ENCODE measurements around the gene KDM5A.
"Not testable (repeated sequence)": the region's sequence is repeated elsewhere in the genome, so short reads cannot be mapped to it uniquely, and the experiment has no call there.

Gene KDM5A

GRCh38 chr12:389142-390096 lies at the start of gene KDM5A:
Gene KDM5A, minus strand, starts transcription at chr12:389320. Its CDS starts 229 bp downstream, at chr12:389091.
- no peak for FAIRE-seq

GRCh38 chr12:435737-436136 lies 46.6 kb upstream of the KDM5A start:
- FAIRE-seq, result not testable (repeated sequence)

- no peak for FAIRE-seq
Measured at GRCh38 chr12:422526-422925, 33.4 kb upstream of the KDM5A start.

- no peak for FAIRE-seq
Measured at GRCh38 chr12:418432-418831, 29.3 kb upstream of the KDM5A start.

- no peak for FAIRE-seq
Measured at GRCh38 chr12:414859-415258, 25.7 kb upstream of the KDM5A start.

GRCh38 chr12:402029-402389 lies 12.9 kb upstream of the KDM5A start:
- FAIRE-seq, result no peak

- peak; percentile 96 for FAIRE-seq
Measured at GRCh38 chr12:401235-402028, 12.3 kb upstream of the KDM5A start, which contains the start of gene CCDC77. Gene CCDC77, plus strand, starts transcription at chr12:401644. Its CDS starts 7,740 bp downstream, at chr12:409384.

GRCh38 chr12:400828-401227 lies 11.7 kb upstream of the KDM5A start:
- no peak for FAIRE-seq

- no peak for FAIRE-seq
Measured at GRCh38 chr12:388541-389141, 479 bp downstream of the KDM5A start.

GRCh38 chr12:388012-388411 lies 1.1 kb downstream of the KDM5A start:
- FAIRE-seq, result no peak

- peak; percentile 41 for FAIRE-seq
Measured at GRCh38 chr12:386651-387050, 2.5 kb downstream of the KDM5A start.

- FAIRE-seq, result not testable (repeated sequence)
Measured at GRCh38 chr12:370739-371485, 18.2 kb downstream of the KDM5A start.

- no peak for FAIRE-seq
Measured at GRCh38 chr12:367972-368371, 21.1 kb downstream of the KDM5A start.

- no peak for FAIRE-seq
Measured at GRCh38 chr12:366820-367219, 22.3 kb downstream of the KDM5A start.

- FAIRE-seq, result no peak
Measured at GRCh38 chr12:359091-359490, 30.0 kb downstream of the KDM5A start.

GRCh38 chr12:356276-356988 lies 32.7 kb downstream of the KDM5A start:
- no peak for FAIRE-seq

GRCh38 chr12:351197-351596 lies 37.9 kb downstream of the KDM5A start:
- not testable (repeated sequence) for FAIRE-seq

- not testable (repeated sequence) for FAIRE-seq
Measured at GRCh38 chr12:349625-350024, 39.5 kb downstream of the KDM5A start.

GRCh38 chr12:343036-343435 lies 46.1 kb downstream of the KDM5A start:
- FAIRE-seq, result not testable (repeated sequence)

GRCh38 chr12:337039-337438 lies 52.1 kb downstream of the KDM5A start:
- FAIRE-seq, result no peak

- FAIRE-seq, result no peak
Measured at GRCh38 chr12:334125-334524, 55.0 kb downstream of the KDM5A start.
